ENCODE data around the gene NFIX. TPM values are rescaled to one million over a fixed set of nuclear protein-coding genes. Genes with fewer than 3 reads are reported as not detected.
A peak's percentile ranks its signal among the peaks of the same experiment; 100 is the strongest.
"Not testable (repeated sequence)": the region's sequence is repeated elsewhere in the genome, so short reads cannot be mapped to it uniquely, and the experiment has no call there.

NFIX gene
- total RNA-seq, result 10.1 and 40.7 TPM in 2 replicates

DNA sequence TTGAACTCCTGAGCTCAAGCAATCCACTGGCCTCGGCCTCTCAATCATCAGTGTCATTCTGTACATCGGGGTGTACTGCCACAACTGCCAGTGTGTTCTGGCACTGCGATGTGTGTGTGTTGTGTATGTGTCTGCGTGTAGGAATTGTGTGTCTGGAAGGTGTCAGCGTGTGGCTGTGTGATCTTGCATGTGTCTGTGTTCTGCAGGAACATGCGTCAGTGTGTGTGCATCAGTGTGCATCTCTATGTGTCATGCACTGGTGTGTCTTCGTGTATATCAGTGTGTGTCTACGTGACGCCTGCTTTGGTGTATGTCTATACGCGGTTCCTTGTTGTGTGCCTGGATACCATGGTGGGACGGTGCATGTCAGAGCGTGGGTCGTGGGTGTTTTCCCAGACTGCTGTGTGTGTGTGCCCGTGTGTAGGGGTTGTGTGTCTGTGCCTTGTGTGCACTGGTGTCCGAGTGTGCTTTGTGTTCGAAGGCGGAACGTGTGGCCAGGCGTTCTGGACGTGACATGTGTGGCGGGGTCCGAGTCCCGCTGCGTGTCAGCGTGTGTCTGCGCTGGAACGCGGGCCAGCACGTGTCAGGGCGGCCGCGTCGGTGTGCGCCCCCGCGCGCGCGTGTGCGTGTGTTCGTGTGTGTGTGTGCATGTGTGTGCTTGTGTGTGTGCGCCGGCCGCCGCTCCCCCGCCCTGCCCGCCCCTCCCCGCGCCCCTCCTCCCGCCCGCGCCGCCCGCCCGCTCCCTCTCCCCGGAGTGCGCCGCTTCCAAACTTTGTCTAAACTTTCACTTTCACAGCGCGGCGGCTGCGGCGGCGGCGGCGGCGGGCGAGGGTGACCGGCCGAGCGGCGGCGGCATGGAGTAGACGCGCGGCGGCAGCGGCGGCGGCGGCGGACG is at the start of gene NFIX:
NFIX (plus strand) TSS at position 775 of the 895 bp plus-strand sequence. CDS start 363 bp downstream, outside the sequence.
- no peak for DNase-seq (ENCODE audit: low read depth)

DNA sequence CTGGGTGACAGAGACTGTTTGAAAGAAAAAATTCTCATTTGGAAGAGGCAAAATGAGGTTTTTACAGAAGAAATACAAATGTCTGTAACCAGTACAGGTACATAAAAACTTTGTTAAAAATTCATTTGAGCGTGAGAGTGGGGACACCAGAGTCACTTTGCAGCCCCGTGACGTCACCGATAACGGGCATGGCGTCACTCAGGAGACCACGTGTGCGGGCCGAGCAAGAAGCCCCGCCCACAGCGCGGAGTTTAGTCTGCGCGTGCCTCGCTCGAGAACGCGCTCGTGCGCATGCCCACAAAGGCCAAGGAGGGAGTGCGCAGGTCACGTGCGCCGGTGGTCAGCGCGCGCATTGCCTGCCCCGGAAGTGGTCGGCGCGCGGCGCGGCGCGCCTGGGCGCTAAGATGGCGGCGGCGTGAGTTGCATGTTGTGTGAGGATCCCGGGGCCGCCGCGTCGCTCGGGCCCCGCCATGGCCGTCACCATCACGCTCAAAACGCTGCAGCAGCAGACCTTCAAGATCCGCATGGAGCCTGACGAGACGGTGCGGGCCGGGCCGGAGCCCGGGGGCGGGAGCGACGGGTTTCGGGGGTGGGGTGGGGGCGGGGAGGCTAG is 49.7 kb upstream of the NFIX start, which contains the start of gene RAD23A:
RAD23A (plus strand) TSS at position 384 of the 613 bp plus-strand sequence; CDS start at position 471, 87 bp downstream.
- DNase-seq (ENCODE audit: low read depth), result peak; percentile 89

GRCh38 chr19:12946092-12946721 is 49.1 kb upstream of the NFIX start:
- peak; percentile 48 for DNase-seq (ENCODE audit: low read depth)

DNA sequence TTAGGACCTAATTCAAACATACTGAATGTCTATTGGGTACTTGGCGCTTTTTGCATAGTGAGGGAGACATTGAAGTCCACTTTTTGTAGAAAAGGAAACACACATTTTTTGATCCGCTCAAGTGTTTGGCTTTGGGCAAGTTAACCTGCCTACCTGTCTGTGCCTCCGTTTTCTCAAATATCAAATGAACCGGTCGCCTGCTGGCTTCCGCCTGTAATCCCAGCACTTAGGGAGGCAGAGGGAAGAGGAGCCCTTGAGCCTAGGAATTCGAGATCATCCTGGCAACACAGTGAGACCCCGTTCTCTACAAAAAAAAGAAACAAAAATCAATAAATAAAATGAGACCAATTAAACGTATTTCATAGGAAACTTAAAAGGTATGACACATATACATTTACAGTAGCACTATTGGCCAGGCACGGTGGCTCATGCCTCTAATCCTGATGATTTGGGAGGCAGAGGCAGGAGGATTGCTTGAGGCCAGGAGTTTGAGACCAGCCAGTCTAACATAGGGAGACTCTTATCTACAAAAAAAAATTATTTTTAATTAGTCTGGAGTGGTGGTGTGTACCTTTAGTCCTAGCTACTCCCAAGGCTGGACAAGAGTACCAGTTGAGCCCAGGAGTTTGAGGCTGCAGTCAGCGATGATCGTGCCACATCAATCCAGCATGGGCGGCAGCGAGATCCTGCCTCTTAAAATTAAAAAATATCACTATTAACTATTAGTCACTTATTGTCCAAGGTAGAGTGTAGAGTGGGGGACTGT is 48.4 kb upstream of the NFIX start:
- no peak for DNase-seq (ENCODE audit: low read depth)

DNA sequence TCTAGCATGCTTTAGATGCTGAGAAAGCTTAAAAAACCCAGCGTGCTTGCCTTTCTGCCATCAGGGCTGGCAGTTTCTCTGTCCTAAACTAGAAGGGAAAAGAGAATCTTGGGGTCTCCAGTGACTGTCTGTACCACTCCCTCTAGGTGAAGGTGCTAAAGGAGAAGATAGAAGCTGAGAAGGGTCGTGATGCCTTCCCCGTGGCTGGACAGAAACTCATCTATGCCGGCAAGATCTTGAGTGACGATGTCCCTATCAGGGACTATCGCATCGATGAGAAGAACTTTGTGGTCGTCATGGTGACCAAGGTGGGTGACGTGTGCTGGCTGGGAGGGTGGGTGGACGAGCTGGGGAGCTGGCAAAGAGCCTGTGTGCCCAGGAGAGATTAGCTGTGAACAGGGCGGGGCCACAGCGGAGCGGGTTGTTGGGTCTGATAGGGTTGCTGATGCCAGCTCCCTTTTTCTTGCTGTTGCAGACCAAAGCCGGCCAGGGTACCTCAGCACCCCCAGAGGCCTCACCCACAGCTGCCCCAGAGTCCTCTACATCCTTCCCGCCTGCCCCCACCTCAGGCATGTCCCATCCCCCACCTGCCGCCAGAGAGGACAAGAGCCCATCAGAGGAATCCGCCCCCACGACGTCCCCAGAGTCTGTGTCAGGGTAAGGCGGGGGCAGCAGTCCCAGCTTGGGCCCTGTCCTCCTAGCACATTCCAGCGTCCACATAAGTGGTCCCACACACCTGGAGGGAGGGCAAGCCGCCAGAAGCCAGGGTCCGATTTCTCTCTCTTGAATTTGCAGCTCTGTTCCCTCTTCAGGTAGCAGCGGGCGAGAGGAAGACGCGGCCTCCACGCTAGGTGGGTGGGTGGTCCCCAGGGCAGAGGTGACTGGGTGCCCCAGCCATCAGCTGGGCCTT is 47.3 kb upstream of the NFIX start:
- DNase-seq (ENCODE audit: low read depth), result no peak

GRCh38 chr19:12948612-12949362 is 46.5 kb upstream of the NFIX start:
- no peak for DNase-seq (ENCODE audit: low read depth)

GRCh38 chr19:12949363-12950283 is 45.7 kb upstream of the NFIX start:
- no peak for DNase-seq (ENCODE audit: low read depth)

DNA sequence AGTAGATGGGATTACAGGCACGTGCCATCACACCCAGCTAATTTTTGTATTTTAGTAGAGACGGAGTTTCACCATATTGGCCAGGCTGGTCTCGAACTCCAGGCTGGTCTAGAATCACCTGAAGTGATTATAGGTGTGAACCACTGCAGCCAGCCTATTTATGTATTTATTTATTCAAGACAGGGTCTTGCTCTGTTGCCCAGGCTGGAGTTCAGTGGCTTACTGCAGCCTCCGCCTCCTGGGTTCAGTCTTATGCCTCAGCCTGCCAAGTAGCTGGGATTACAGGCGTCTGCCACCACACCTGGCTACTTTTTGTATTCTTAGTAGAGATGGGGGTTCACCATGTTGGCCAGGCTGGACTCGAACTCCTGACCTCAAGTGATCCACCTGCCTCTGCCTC is 43.2 kb upstream of the NFIX start:
- not testable (repeated sequence) for DNase-seq (ENCODE audit: low read depth)

GRCh38 chr19:12952488-12953137 is 42.7 kb upstream of the NFIX start:
- no peak for DNase-seq (ENCODE audit: low read depth)

DNA sequence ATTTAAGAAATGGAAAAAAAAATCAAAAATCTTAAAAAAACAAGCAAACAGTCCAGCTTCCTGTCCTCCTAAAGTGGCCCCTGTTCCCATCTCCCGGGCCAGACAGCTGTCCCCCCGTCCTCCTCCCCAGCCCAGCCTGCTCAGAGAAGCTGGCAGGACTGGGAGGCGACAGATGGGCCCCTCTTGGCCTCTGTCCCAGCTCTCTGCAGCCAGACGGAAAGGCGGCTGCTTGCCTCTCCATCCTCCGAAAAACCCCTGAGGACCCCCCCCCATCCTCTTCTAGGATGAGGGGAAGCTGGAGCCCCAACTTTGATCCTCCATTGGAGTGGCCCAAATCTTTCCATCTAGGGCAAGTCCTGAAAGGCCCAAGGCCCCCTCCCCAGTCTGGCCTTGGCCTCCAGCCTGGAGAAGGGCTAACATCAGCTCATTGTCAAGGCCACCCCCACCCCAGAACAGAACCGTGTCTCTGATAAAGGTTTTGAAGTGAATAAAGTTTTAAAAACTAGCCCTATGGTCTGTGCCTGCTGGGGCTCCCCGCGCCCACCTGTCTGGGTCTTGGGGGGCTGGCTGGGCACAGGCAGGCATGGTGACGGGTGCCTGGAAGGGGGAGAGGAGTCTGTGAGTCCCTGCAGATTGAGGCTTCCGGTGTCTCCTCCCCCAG is 42.0 kb upstream of the NFIX start:
- DNase-seq (ENCODE audit: low read depth), result no peak

DNA sequence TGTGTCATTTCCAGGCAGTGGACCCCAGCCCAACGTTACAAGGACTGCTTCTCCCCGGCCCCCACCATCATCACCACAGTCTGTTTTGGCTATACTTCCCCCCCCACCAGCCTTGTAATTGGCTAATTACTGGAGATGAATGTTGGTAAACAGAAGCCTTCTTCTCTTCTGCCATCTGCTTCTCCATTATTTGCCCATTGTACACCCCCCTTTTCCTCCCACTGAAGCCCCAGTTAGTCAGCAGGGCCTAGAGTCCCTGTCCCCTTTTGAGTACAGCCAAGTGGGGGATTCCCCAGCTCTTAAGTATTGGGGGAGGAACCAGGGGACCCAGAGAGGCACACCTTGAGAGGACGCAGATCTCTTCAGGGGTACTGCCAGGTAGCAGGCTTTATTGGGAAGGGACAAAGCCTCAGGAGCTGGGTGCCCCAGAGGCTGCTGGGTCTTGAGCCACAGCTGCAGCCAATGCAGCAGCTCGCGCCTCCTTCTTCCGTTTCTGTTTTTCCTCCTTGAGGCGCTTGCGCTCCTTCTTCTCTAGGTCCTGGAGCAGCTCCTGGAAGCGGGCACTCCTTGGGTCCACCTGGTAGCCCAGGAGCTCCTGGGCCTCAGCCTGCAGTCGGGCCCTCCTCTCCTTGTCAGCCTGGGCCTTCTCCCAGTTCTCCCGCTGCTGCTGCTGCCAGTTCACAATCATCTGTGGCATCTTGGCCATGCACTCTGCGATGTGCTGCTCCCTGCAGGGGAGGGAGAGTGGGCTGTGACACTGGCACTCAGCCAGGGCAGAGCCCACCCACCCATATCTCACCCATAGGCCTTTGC is 41.3 kb upstream of the NFIX start:
- DNase-seq (ENCODE audit: low read depth), result no peak

DNA sequence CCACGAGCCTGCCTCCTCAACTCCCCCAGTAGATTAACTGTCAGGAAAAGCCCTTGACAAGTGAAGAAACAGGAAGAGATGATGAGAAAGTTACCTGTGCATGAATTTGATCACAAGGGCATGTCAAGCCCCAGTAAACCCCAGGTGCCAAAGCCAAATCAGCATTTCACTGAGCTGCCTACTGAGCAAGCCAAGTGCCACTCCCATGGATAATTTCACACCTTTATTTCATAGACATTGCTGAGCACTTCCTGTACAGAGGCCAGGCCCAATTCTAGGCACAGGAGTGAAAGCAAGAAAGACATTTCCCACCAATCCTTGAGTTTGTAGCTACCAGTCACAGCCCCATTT is 40.7 kb upstream of the NFIX start:
- DNase-seq (ENCODE audit: low read depth), result no peak

DNA sequence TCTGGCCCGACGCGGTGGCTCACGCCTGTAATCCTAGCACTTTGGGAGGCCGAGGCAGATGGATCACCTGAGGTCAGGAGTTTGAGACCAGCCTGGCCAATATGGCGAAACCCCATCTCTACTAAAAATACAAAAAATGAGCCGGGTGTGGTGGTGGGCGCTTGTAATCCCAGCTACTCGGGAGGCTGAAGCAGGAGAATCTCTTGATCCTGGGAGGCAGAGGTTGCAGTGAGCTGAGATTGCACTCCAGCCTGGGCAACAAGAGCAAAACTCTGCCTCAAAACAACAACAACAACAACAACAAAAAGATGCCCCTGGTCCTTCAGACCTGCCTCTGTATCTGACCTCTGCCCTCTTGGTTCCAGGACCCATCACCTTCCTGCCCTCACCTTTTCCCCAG is 39.7 kb upstream of the NFIX start:
- not testable (repeated sequence) for DNase-seq (ENCODE audit: low read depth)

GRCh38 chr19:12955996-12956395 is 39.3 kb upstream of the NFIX start:
- no peak for DNase-seq (ENCODE audit: low read depth)

GRCh38 chr19:12956446-12957388 is 38.6 kb upstream of the NFIX start, which contains the start of gene GADD45GIP1:
TSS of gene GADD45GIP1 (minus strand) at chr19:12957223. CDS start at chr19:12957212, 11 bp downstream.
- no peak for DNase-seq (ENCODE audit: low read depth)

Measured in renal cortical epithelial cell (primary cell).